Duodenal mucosa (tissue), 2 donors: ENCODE results near the gene IBTK.
A peak's percentile ranks its signal among the peaks of the same experiment; 100 is the strongest.
"Not testable (repeated sequence)": the region's sequence is repeated elsewhere in the genome, so short reads cannot be mapped to it uniquely, and the experiment has no call there.

Source experiments
- H3K27ac ChIP-seq: one replicate; pipeline ENCODE4 v1.7.0; 2013; ENCODE audit warnings: low read depth, low read length
- H3K27me3 ChIP-seq, 2 donors: one replicate each; pipeline ENCODE4 v1.7.0; 2013; ENCODE audit warnings: low read length in 2 of 2, control low read depth in 1 of 2; ENCODE audit not compliant: insufficient read depth in 2 of 2, control insufficient read depth in 1 of 2
- H3K36me3 ChIP-seq, 2 donors: one replicate each; pipeline ENCODE4 v1.7.0; 2013; ENCODE audit warnings: low read length in 2 of 2, control low read depth in 1 of 2; ENCODE audit not compliant: insufficient read depth in 2 of 2, control insufficient read depth in 1 of 2
- H3K4me1 ChIP-seq, 2 donors: one replicate each; pipeline ENCODE4 v1.7.0; 2013; ENCODE audit warnings: low read length in 2 of 2, control low read depth in 1 of 2; ENCODE audit not compliant: insufficient read depth in 2 of 2, control insufficient read depth in 1 of 2
- H3K4me3 ChIP-seq, 2 donors: one replicate each; pipeline ENCODE4 v1.7.0; 2013; ENCODE audit warnings: low read length in 2 of 2, low read depth in 1 of 2
- H3K9ac ChIP-seq, 2 donors: one replicate each; pipeline ENCODE4 v1.7.0; 2013; ENCODE audit warnings: low read length in 2 of 2, low read depth in 1 of 2
- H3K9me3 ChIP-seq, 2 donors: one replicate each; pipeline ENCODE4 v1.7.0; 2013; ENCODE audit warnings: low read length in 2 of 2, control low read depth in 1 of 2; ENCODE audit not compliant: control insufficient read depth in 1 of 2

The IBTK gene

DNA sequence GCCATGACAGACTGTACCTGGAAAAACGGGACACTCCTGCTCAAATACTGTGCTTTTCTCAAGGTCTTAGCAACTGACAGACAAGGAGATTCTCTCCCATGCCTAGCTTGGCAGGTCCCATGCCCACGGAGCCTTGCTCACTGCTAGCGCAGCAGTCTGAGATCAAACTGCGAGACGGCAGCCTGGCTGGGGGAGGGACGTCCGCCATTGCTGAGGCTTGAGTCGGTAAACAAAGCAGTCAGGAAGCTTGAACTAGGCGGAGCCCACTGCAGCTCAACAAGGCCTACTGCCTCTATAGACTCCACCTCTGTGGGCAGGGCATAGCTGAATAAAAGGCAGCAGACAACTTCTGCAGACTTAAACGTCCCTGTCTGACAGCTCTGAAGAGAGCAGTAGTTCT, 96.4 kb downstream of the IBTK start:
- H3K27ac ChIP-seq: not testable (repeated sequence)

DNA sequence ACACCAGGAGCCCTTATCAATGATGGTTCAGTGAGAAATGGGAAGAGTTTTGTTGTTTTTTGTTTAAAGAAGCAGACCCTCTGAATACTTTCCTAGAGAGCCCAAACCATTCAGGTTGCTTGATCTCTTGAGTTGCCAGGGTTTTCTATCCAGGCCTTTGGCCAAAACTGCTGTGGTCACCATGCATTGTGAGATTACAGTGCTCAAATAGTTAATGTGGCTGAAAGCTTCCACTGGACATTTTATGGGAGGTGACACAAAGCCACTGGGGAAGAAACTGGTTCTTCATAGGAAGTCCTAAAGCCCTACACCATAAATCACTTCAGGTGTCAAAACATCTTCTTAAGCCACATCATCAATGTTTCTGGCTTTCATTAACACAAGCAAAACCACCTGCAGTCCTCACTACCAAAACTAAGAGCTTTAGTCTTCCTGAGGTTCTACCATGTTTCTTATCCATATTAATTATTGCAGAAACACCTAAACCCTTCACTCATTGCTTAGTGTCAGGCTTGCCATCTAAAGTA, 101.6 kb downstream of the IBTK start:
- no peak overlapping the region for H3K27ac ChIP-seq
- H3K9me3 ChIP-seq: no peaks in the 10 kb centered on the region
- no peaks in the 10 kb centered on the region for H3K36me3 ChIP-seq
- peaks cover 11 to 12% of the 10 kb centered on the region in 2 donors for H3K4me1 ChIP-seq
- no peak overlapping the region for H3K9ac ChIP-seq
- no peaks in the 10 kb centered on the region for H3K27me3 ChIP-seq
- no peak overlapping the region for H3K4me3 ChIP-seq

More for the DNA sequence above, 96.4 kb downstream of the IBTK start:
- H3K9me3 ChIP-seq, H3K4me1 ChIP-seq, H3K4me3 ChIP-seq, H3K9ac ChIP-seq, H3K27me3 ChIP-seq, H3K36me3 ChIP-seq: not testable (repeated sequence)

DNA sequence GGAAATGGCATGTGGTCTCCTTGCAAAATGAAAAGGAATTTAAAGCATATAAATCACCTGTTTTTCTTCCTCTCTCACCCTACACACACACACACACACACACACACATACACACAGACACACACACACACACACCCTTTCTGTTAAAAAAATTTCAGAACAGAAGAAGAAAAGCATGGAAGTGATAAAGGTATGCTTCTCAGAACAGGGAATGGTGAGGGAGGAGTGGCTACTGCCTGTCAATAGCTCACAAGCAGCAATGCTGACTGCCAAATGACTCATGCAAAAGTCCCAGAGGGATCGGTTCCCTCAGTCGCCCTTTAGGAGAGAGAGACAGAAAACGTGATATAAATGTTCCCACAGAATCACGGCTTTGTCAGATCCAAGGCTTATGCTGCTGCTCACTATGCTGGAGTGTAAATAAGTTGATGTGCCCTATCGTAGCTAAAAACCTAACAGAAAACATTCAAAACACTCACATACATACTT, 102.6 kb downstream of the IBTK start:
- Histone ChIP-seq H3K36me3 (no peaks in the 10 kb centered on the region), H3K27me3 (no peaks in the 10 kb centered on the region), H3K9ac (no peak overlapping the region), H3K9me3 (no peaks in the 10 kb centered on the region), H3K27ac (no peak overlapping the region), H3K4me1 (peaks cover 11 to 12% of the 10 kb centered on the region in 2 donors), H3K4me3 (no peak overlapping the region)

DNA sequence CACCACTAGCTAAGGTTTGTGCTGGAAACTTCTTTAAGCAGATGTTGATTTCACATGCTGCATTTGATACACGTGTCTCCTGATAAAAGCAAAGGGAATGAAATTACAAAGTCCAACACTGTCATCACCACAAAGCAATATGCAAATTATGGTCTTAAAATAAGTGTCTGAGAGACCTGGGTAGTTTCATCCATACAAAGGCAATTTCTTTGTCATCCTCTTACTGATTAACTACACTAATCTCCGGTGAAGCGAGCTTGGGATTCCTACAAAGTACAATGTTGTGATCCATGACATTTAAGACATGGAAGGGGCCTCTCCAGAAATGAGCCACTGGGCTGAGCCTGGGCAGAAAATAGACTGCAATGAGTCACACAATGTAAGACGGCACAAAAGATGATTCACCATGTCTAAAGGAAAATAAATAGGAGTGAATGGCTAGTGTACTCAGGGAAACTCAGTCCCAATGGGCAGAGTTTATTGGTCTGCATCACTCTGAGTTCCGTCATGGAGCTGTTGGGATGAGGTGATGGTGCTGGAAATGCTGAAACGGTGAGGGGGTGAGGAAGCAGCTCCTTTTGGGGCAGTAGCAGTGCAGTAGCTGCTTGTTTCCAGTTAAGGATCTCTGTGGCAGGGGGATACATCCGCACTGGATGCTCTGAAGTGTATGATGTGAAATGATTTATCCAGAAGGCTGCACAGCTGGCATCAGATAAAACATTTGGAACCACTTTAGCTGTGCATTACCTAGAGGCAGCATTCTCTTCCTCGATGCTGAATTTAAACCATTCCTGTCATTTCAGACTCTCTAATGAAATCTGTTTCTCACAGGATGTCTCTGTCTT, 103.3 kb downstream of the IBTK start:
- Histone ChIP-seq H3K36me3 (no peaks in the 10 kb centered on the region), H3K27ac (no peak overlapping the region), H3K9ac (no peak overlapping the region), H3K9me3 (no peaks in the 10 kb centered on the region), H3K4me3 (peak overlapping the region in 1 of 2 donors; percentile 25), H3K27me3 (no peaks in the 10 kb centered on the region), H3K4me1 (peaks cover 11 to 12% of the 10 kb centered on the region in 2 donors)

DNA sequence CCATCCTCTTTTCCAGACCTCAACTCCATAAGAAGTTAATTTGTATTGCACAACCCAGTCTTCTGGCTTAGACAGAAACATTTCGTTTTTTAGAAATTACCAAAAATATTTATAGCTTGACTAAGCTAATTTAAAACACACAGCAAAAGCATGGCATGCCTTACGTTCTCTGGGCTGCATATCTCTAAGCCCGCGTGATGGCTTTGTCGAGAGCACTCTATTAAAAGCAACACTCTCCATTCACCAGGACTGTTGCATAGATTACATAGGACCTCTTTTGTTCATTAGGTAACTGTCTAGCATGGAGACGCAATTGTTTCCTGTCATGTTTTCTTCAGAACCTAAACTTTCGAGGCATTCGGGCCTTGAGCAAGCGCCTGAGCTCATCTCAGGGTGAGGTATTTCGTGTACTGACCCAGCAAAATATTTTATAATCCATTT, 104.5 kb downstream of the IBTK start:
- no peak overlapping the region for H3K4me3 ChIP-seq
- H3K9ac ChIP-seq: no peak overlapping the region
- H3K27me3 ChIP-seq: no peaks in the 10 kb centered on the region
- no peaks in the 10 kb centered on the region for H3K36me3 ChIP-seq
- H3K27ac ChIP-seq: no peak overlapping the region
- peaks cover 11 to 12% of the 10 kb centered on the region in 2 donors for H3K4me1 ChIP-seq
- H3K9me3 ChIP-seq: no peaks in the 10 kb centered on the region

DNA sequence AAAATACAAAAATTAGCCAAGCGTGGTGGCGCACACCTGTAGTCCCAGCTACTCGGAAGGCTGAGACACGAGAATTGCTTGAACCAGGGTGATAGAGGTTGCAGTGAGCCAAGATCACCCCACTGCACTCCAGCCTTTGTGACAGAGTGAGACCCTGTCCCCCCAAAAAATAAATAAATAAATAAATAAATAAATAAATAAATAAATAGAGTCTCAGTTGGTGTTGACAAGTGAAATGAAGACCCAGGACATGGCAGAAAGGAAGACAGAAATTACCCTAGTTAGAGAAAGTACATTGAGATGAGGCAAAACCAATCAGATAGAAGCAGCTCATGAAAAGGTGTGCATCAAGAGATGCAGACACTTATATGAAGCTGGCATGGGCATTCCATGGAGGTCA, 105.0 kb downstream of the IBTK start:
- H3K9ac ChIP-seq: no peak overlapping the region
- H3K36me3 ChIP-seq: no peaks in the 10 kb centered on the region
- no peaks in the 10 kb centered on the region for H3K9me3 ChIP-seq
- peaks cover 11 to 12% of the 10 kb centered on the region in 2 donors for H3K4me1 ChIP-seq
- H3K27me3 ChIP-seq: no peaks in the 10 kb centered on the region
- H3K27ac ChIP-seq: no peak overlapping the region
- H3K4me3 ChIP-seq: no peak overlapping the region

DNA sequence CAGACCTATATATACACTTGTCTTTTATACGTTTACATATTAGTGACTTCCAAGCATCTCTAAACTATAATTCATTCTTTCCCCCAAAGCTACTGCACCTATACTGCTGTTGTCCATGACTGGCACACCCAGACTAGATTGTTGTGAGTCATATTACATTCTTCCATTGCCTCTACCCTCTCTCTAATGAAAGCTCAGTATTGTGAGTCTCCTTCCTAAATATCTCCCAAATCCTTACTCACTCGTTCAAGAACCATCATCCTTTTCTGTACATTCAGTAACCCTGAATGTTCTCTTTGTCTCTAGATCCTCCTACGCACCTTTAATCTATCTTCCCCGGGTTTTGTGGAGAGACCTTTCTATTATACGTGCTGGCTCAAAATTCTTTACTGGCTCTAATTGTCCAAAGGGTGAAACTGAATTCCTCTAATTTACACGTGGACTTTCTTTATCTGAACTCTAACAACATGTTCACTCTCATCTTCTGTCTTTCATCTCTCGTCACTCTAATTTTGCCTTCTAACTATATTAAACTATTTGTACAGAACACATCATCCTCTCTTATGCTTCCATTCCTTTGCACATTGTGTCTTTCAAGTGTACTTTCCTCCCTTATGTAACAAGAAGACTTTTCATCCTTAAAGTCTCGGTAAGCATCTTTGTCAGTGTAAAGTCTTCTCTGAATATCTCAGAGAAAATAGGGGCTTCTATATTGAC, 109.3 kb downstream of the IBTK start:
- H3K36me3 ChIP-seq: no peaks in the 10 kb centered on the region
- H3K4me3 ChIP-seq: no peak overlapping the region
- H3K27me3 ChIP-seq: no peaks in the 10 kb centered on the region
- no peak overlapping the region for H3K9ac ChIP-seq
- H3K4me1 ChIP-seq: no peaks in the 10 kb centered on the region
- H3K9me3 ChIP-seq: no peaks in the 10 kb centered on the region
- H3K27ac ChIP-seq: no peak overlapping the region

DNA sequence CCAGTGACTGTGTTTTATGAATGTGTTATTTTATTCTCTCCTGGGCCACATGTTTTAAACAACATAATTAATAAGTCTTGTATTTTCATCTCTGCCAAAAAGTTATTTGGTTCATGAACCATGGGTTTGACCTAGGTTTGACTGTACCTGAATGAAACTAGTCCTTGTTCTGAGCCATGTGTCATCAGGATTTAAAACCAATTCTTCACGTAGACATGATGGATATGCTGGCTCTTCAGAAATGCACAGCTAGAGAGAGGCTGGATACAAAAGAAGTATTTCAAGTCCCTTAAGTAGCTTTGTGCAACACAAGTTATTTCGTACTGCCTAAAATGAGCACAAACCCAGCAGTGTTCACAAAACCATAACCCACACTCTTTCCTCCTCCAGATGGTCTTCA, 116.1 kb downstream of the IBTK start:
- H3K9ac ChIP-seq: no peak overlapping the region
- no peak overlapping the region for H3K27ac ChIP-seq
- H3K4me1 ChIP-seq: no peaks in the 10 kb centered on the region
- H3K27me3 ChIP-seq: no peaks in the 10 kb centered on the region
- no peaks in the 10 kb centered on the region for H3K36me3 ChIP-seq
- H3K9me3 ChIP-seq: no peaks in the 10 kb centered on the region
- no peak overlapping the region for H3K4me3 ChIP-seq

DNA sequence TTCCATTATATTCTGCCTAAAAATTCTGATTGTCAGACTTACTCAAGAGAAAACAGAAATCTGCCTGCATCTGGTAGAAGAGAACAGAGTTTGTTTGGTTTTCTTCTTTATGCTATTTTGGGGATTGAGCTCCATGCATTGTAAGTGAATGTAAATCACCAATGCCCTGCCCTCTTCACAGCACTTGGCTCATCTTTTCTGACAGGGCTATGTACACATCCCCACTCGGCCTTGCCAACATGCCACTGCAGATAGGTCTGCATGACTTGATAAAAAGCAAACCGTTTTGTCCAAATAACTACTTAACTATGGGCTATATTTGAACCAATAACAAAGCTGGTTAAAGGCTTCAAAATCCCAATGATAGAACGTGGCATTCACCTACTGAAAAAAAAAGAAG, 117.7 kb downstream of the IBTK start:
- H3K9me3 ChIP-seq: no peaks in the 10 kb centered on the region
- no peak overlapping the region for H3K27ac ChIP-seq
- H3K27me3 ChIP-seq: no peaks in the 10 kb centered on the region
- H3K4me1 ChIP-seq: no peaks in the 10 kb centered on the region
- no peak overlapping the region for H3K4me3 ChIP-seq
- H3K36me3 ChIP-seq: no peaks in the 10 kb centered on the region
- no peak overlapping the region for H3K9ac ChIP-seq

DNA sequence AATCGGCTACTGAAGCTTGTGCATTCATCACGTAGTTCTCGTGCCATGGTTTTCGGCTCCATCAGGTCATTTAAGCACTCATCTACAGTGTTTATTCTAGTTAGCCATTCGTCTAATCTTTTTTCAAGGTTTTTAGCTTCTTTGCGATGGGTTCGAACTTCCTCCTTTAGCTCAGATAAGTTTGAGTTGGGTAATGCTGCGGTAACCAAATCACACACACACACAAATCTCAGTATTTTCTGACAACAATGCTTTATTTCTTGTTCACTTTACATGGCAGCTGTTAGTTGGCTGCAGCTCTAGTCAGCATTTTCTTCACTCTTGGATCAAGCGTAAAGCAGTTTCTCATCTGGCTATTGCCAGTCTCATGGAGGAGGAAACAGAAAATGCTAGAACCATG, 118.6 kb downstream of the IBTK start:
- H3K9me3 ChIP-seq, H3K9ac ChIP-seq, H3K4me3 ChIP-seq, H3K27ac ChIP-seq, H3K27me3 ChIP-seq, H3K36me3 ChIP-seq, H3K4me1 ChIP-seq: not testable (repeated sequence)
